ENCODE measurements around the gene CD300LB.

The CD300LB gene

DNA sequence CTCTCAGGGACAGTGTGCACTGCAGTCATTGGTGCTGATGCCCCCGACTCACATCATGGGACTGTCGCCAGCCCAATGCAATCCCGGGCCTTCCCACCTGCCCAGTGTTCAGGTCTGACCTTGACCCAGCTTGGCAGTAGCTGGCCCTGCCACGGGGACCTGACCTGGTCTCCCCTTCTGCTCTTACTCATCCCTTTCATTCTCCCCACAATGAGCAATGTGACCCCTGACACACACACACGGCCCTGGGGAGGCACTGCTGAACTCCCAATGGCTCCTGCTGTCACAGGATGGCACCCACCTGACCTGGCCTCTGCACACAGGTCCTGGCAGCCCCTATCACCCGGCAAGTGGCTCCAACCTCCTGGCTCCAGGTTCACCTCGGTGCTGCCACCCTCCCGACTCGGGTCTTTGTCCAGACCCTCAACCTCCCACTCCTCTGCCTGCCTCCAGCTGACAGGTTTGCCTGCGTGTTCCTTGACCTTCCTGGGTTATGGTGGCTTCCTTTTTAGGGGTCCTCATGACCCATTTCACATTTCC lies 8.1 kb upstream of the CD300LB start:
- no peak overlapping the region for H3K4me3 ChIP-seq (ENCODE audit: low read length)
- no peaks in the 10 kb centered on the region for H3K36me3 ChIP-seq (ENCODE audit: control insufficient read depth, insufficient read depth, low read length, severe bottlenecking)
- H3K27me3 ChIP-seq (replicated peaks; ENCODE audit: control insufficient read depth, insufficient read depth, low read length), result peaks cover 65% of the 10 kb centered on the region
- no peak overlapping the region for H3K9ac ChIP-seq (ENCODE audit: low read length)
- H3K9me3 ChIP-seq (ENCODE audit: control insufficient read depth, low read length), result no peaks in the 10 kb centered on the region
- DNase-seq (ENCODE audit: low read depth), result no peak
- no peaks in the 10 kb centered on the region for H3K4me1 ChIP-seq (ENCODE audit: control insufficient read depth, insufficient read depth, low read length)

DNA sequence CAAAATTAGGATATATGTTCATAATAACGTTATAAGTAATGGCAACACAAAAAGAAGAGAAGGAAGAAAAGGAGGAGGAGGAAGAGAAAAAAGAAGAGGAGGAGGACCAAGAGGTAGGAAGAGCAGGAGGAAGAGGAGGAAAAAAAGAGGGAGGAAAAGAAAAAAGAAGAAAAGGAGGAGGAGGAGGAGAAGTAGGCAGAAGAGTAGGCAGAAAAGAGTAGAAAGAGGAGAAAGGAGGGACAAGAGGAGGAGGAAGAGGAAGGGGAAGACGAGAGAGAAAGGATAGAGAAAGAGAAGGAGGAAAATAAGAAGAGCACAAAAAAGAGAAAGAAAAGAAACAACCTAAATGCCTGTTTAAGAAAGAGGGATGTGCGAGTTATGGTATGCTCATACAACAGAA lies 5.6 kb upstream of the CD300LB start:
- peaks cover 6% of the 10 kb centered on the region for H3K4me1 ChIP-seq (ENCODE audit: control insufficient read depth, insufficient read depth, low read length)
- no peak overlapping the region for H3K4me3 ChIP-seq (ENCODE audit: low read length)
- no peak for DNase-seq (ENCODE audit: low read depth)
- H3K36me3 ChIP-seq (ENCODE audit: control insufficient read depth, insufficient read depth, low read length, severe bottlenecking), result no peaks in the 10 kb centered on the region
- H3K27me3 ChIP-seq (replicated peaks; ENCODE audit: control insufficient read depth, insufficient read depth, low read length), result peaks cover 53% of the 10 kb centered on the region
- H3K9me3 ChIP-seq (ENCODE audit: control insufficient read depth, low read length), result no peaks in the 10 kb centered on the region
- no peak overlapping the region for H3K9ac ChIP-seq (ENCODE audit: low read length)

DNA sequence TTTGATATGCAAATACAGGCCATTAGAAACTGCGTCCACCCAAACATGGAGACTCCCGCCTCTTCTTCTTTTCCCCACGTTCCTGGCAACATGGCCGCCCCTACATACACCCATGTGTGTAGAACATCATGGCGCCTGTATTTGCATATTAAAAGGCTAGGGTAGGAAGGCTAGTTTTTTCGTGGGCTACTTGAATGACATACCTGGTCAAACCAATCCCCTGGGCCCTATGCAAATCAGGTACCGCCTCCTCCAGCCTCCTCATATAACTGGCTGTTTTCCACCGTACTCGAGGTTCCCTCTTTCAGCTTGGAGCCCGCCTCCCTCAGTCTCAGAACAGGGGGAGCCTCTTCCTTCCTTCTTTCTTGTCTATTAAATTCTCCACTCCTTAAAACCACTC lies 840 bp upstream of the CD300LB start:
- Histone ChIP-seq H3K9me3 (ENCODE audit: control insufficient read depth, low read length) (peaks cover 4% of the 10 kb centered on the region), H3K36me3 (ENCODE audit: control insufficient read depth, insufficient read depth, low read length, severe bottlenecking) (no peaks in the 10 kb centered on the region), H3K4me1 (ENCODE audit: control insufficient read depth, insufficient read depth, low read length) (peaks cover 6% of the 10 kb centered on the region), H3K4me3 (ENCODE audit: low read length) (no peak overlapping the region), H3K9ac (ENCODE audit: low read length) (no peak overlapping the region), H3K27me3 (replicated peaks; ENCODE audit: control insufficient read depth, insufficient read depth, low read length) (peaks cover 31% of the 10 kb centered on the region)
- DNase-seq (ENCODE audit: low read depth), result no peak

DNA sequence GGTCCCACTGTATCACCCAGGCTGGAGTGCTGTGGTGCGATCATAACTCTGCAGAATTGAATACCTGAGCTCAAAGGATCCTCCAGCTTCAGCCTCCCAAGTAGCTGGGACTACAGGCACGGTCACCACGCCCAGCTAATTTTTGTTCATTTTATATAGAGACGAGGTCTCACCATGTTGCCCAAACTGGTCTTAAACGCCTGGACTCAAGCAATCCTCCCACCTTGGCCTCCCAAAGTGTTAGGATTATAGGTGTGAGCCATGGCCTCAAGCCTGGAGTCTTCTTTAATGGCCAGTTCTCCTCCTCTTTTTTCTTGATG lies 484 bp downstream of the CD300LB start:
- peaks cover 7% of the 10 kb centered on the region for H3K9me3 ChIP-seq (ENCODE audit: control insufficient read depth, low read length)
- no peak overlapping the region for H3K4me3 ChIP-seq (ENCODE audit: low read length)
- peaks cover 32% of the 10 kb centered on the region for H3K27me3 ChIP-seq (replicated peaks; ENCODE audit: control insufficient read depth, insufficient read depth, low read length)
- H3K9ac ChIP-seq (ENCODE audit: low read length), result no peak overlapping the region
- H3K4me1 ChIP-seq (ENCODE audit: control insufficient read depth, insufficient read depth, low read length), result peaks cover 6% of the 10 kb centered on the region
- DNase-seq (ENCODE audit: low read depth), result no peak
- H3K36me3 ChIP-seq (ENCODE audit: control insufficient read depth, insufficient read depth, low read length, severe bottlenecking), result no peaks in the 10 kb centered on the region

DNA sequence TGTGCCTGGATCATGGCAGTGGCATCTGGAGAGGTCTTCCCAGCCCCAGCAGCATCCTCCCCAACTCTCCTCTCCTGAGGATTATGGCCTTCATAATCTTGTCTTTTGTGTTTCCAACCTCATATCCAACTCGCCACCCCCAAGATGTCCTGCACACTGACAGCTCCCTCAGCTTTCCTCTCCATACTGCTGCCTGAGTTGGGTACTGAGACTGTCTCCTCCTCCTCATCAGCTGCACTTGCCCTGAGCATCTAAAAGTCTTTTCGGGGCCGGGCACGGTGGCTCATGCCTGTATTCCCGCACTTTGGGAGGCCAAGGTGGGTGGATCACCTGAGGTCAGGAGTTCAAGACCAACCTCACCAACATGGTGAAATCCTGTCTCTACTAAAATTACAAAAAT lies 2.0 kb downstream of the CD300LB start:
- Histone ChIP-seq H3K27me3 (replicated peaks; ENCODE audit: control insufficient read depth, insufficient read depth, low read length) (peaks cover 30% of the 10 kb centered on the region), H3K36me3 (ENCODE audit: control insufficient read depth, insufficient read depth, low read length, severe bottlenecking) (no peaks in the 10 kb centered on the region), H3K4me1 (ENCODE audit: control insufficient read depth, insufficient read depth, low read length) (peaks cover 6% of the 10 kb centered on the region), H3K4me3 (ENCODE audit: low read length) (no peak overlapping the region), H3K9me3 (ENCODE audit: control insufficient read depth, low read length) (peaks cover 7% of the 10 kb centered on the region), H3K9ac (ENCODE audit: low read length) (no peak overlapping the region)
- no peak for DNase-seq (ENCODE audit: low read depth)

DNA sequence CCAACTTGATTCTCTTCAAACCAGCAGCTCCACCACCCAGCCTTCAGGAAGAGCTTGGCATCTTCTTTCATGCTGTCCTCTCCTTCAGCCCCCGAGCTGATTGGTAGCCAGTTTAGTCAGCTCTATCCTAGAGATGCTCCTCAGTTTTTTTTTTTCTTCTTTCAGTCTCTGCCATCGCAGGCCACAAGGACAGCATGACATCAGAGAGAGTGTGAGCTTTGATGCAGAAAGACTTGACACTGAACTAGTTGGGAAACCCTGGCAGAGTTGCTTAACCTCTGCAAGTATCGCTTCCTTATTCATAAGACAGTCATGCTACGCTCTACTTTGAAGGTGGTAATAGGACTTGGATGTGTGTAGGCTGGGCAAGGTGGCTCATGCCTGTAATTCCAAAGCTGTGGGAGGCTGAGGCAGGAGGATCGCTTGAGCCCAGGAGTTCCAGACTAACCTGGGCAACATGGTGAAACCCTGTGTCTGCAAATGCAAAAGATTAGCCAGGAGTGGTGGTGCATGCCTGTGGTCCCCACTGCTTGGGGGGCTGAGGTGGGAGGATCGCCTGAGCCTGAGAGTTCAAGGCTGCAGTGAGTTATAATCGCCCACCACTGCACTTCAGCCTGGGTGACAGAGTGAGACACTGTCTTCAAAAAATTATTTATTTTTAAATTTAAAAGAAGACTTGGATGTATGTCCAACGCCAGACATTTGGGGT lies 2.6 kb downstream of the CD300LB start:
- no peaks in the 10 kb centered on the region for H3K36me3 ChIP-seq (ENCODE audit: control insufficient read depth, insufficient read depth, low read length, severe bottlenecking)

DNA sequence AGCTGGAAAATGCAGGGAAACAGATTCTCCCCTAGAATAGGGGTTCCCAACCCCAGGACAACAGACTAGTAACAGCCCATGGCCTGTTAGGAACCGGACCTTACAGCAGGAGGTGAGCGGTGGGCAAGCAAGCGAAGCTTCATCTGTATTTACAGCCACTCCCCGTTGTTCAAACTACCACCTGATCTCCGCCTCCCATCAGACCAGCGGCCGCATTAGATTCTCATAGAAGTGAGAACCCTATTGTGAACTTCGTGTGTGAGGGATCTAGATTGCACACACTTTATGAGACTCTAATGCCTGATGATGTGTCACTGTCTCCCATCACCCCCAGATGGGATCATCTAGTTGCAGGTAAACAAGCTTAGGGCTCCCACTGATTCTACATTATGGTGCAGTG lies 3.5 kb downstream of the CD300LB start:
- Histone ChIP-seq H3K27me3 (replicated peaks; ENCODE audit: control insufficient read depth, insufficient read depth, low read length) (peaks cover 33% of the 10 kb centered on the region), H3K9me3 (ENCODE audit: control insufficient read depth, low read length) (peaks cover 18% of the 10 kb centered on the region), H3K36me3 (ENCODE audit: control insufficient read depth, insufficient read depth, low read length, severe bottlenecking) (no peaks in the 10 kb centered on the region), H3K4me1 (ENCODE audit: control insufficient read depth, insufficient read depth, low read length) (peaks cover 4% of the 10 kb centered on the region), H3K4me3 (ENCODE audit: low read length) (no peak overlapping the region), H3K9ac (ENCODE audit: low read length) (no peak overlapping the region)
- DNase-seq (ENCODE audit: low read depth), result no peak

More for the DNA sequence above, 2.6 kb downstream of the CD300LB start:
- DNase-seq (ENCODE audit: low read depth), result no peak
- Histone ChIP-seq H3K9ac (ENCODE audit: low read length) (no peak overlapping the region), H3K4me1 (ENCODE audit: control insufficient read depth, insufficient read depth, low read length) (peaks cover 6% of the 10 kb centered on the region), H3K4me3 (ENCODE audit: low read length) (no peak overlapping the region), H3K9me3 (ENCODE audit: control insufficient read depth, low read length) (peaks cover 10% of the 10 kb centered on the region), H3K27me3 (replicated peaks; ENCODE audit: control insufficient read depth, insufficient read depth, low read length) (peaks cover 33% of the 10 kb centered on the region)

DNA sequence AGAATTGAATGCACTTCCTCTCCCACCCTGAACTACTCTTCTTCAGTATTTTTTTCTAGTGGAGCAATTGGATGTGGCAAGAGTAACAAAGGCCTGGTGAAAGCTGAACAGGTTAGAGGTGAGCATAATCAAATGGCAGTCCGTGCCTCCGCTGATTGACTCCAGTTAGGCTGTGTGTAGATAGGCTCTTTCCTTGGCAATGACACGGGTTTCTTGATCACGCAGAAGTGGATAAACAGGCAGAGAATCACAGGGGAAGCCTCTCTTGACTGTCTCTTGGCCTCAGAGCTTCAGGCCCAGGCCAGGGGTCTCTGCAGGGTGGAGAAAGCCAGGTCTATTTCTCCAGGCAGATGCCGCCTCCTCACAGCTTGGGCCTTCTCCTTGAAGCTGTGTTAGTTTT lies 4.2 kb downstream of the CD300LB start:
- no peak overlapping the region for H3K4me3 ChIP-seq (ENCODE audit: low read length)
- H3K9me3 ChIP-seq (ENCODE audit: control insufficient read depth, low read length), result peaks cover 22% of the 10 kb centered on the region
- no peak overlapping the region for H3K9ac ChIP-seq (ENCODE audit: low read length)
- no peak for DNase-seq (ENCODE audit: low read depth)
- H3K27me3 ChIP-seq (replicated peaks; ENCODE audit: control insufficient read depth, insufficient read depth, low read length), result peaks cover 35% of the 10 kb centered on the region
- H3K4me1 ChIP-seq (ENCODE audit: control insufficient read depth, insufficient read depth, low read length), result no peaks in the 10 kb centered on the region
- no peaks in the 10 kb centered on the region for H3K36me3 ChIP-seq (ENCODE audit: control insufficient read depth, insufficient read depth, low read length, severe bottlenecking)

DNA sequence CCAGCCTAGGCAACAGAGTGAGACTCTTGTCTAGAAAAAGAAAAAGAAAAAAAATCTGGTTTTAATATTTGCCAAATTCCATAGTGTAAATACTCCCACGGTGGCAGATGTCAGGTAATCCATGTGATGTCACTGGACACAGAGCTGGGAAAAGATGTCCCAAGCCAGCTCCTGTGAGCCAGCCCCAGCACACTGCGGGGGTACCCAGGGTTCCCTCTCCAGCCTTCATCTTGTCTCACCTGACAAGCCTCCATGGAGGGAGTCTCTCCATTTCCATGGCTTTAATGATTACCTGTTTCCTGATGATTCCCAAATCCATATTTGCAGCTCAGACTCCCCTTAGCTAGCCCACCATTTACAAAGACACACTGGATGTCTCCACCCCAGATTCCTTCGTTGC lies 4.6 kb downstream of the CD300LB start:
- no peak overlapping the region for H3K4me3 ChIP-seq (ENCODE audit: low read length)
- peaks cover 35% of the 10 kb centered on the region for H3K27me3 ChIP-seq (replicated peaks; ENCODE audit: control insufficient read depth, insufficient read depth, low read length)
- H3K9ac ChIP-seq (ENCODE audit: low read length), result no peak overlapping the region
- no peaks in the 10 kb centered on the region for H3K36me3 ChIP-seq (ENCODE audit: control insufficient read depth, insufficient read depth, low read length, severe bottlenecking)
- no peaks in the 10 kb centered on the region for H3K4me1 ChIP-seq (ENCODE audit: control insufficient read depth, insufficient read depth, low read length)
- H3K9me3 ChIP-seq (ENCODE audit: control insufficient read depth, low read length), result peaks cover 22% of the 10 kb centered on the region
- DNase-seq (ENCODE audit: low read depth), result no peak

DNA sequence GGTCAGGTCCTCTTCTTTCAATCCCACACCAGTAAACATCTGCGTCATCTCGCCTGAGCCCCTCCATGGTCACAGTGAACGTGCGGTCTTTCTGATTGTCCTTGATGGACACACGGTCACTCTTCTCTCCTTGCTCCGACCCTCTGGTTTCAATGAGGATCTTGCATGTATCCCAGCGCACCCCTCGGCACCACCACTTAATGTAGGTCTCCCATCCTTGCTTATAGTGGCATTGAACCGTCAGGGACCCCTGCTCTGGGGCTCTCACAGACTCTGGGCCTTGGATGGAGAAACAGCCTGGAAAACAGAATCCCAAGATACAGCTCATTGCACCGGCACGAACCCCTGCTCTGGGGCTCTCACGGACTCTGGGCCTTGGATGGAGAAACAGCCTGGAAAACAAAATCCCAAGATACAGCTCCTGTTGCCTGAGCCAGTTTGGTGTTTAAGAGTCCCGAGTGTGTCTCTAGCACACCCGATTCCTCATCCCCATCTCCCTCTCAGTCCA lies 5.4 kb downstream of the CD300LB start:
- peaks cover 22% of the 10 kb centered on the region for H3K9me3 ChIP-seq (ENCODE audit: control insufficient read depth, low read length)
- H3K9ac ChIP-seq (ENCODE audit: low read length), result no peak overlapping the region
- peaks cover 30% of the 10 kb centered on the region for H3K27me3 ChIP-seq (replicated peaks; ENCODE audit: control insufficient read depth, insufficient read depth, low read length)
- no peak overlapping the region for H3K4me3 ChIP-seq (ENCODE audit: low read length)
- no peaks in the 10 kb centered on the region for H3K36me3 ChIP-seq (ENCODE audit: control insufficient read depth, insufficient read depth, low read length, severe bottlenecking)
- no peak for DNase-seq (ENCODE audit: low read depth)
- peaks cover 4% of the 10 kb centered on the region for H3K4me1 ChIP-seq (ENCODE audit: control insufficient read depth, insufficient read depth, low read length)

DNA sequence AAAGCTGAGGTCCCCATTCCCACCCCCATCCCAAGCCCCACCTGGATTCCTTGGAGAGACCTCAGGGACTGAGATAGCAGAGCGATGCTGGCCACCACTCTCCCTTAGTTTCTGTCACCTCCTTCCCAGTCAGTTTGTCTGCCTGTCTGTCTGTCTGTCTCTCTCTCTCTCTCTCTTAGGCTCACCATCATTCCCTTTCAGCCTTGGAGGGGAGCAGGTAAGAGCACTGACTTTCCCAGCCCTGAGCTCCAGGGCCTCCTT lies 5.9 kb downstream of the CD300LB start:
- no peaks in the 10 kb centered on the region for H3K36me3 ChIP-seq (ENCODE audit: control insufficient read depth, insufficient read depth, low read length, severe bottlenecking)
- H3K9ac ChIP-seq (ENCODE audit: low read length), result no peak overlapping the region
- peaks cover 8% of the 10 kb centered on the region for H3K4me1 ChIP-seq (ENCODE audit: control insufficient read depth, insufficient read depth, low read length)
- peaks cover 22% of the 10 kb centered on the region for H3K9me3 ChIP-seq (ENCODE audit: control insufficient read depth, low read length)
- H3K4me3 ChIP-seq (ENCODE audit: low read length), result no peak overlapping the region
- DNase-seq (ENCODE audit: low read depth), result no peak
- peaks cover 27% of the 10 kb centered on the region for H3K27me3 ChIP-seq (replicated peaks; ENCODE audit: control insufficient read depth, insufficient read depth, low read length)

All from adipocyte (in vitro differentiated cells).